Liver (tissue), 9 donors: ENCODE data around the gene ATP5PD. TPM values are rescaled to one million over a fixed set of nuclear protein-coding genes. Genes with fewer than 3 reads are reported as not detected.

Experiments used
- DNase-seq: peaks from one replicate; pipeline ENCODE4 v3.0.0-alpha.2; 2017; ENCODE audit warnings: low spot score
- H3K27ac ChIP-seq, 2 donors: one replicate each; pipeline ENCODE4 v1.7.0; 2013; ENCODE audit warnings: inconsistent platforms in 2 of 2, low read length in 2 of 2, control low read depth in 1 of 2, low read depth in 1 of 2, mild to moderate bottlenecking in 1 of 2
- H3K27me3 ChIP-seq, 4 donors: one replicate each; pipeline versions ENCODE4 v1.6.1 to v1.7.0; 2013; ENCODE audit warnings: low read length in 3 of 4, inconsistent platforms in 1 of 4, mild to moderate bottlenecking in 1 of 4, moderate library complexity in 1 of 4; ENCODE audit not compliant: control insufficient read depth in 4 of 4, insufficient read depth in 4 of 4
- H3K36me3 ChIP-seq, 4 donors: one replicate each; pipeline versions ENCODE4 v1.6.1 to v1.7.0; 2013; ENCODE audit warnings: low read length in 3 of 4, mild to moderate bottlenecking in 3 of 4, low read depth in 1 of 4, moderate library complexity in 1 of 4; ENCODE audit not compliant: control insufficient read depth in 4 of 4, insufficient read depth in 3 of 4
- H3K4me1 ChIP-seq, 4 donors: one replicate each; pipeline versions ENCODE4 v1.6.1 to v1.7.0; 2013; ENCODE audit warnings: low read length in 3 of 4, mild to moderate bottlenecking in 3 of 4, moderate library complexity in 1 of 4; ENCODE audit not compliant: control insufficient read depth in 4 of 4, insufficient read depth in 4 of 4
- H3K4me3 ChIP-seq, 3 donors: one replicate each; pipeline versions ENCODE4 v1.6.1 to v1.7.0; 2013; ENCODE audit warnings: low read length in 3 of 3, control low read depth in 1 of 3, low read depth in 1 of 3, mild to moderate bottlenecking in 1 of 3
- H3K9ac ChIP-seq, 2 donors: one replicate each; pipeline ENCODE4 v1.7.0; 2013; ENCODE audit warnings: low read length in 2 of 2, mild to moderate bottlenecking in 2 of 2, moderate library complexity in 2 of 2, control low read depth in 1 of 2, low read depth in 1 of 2
- H3K9me3 ChIP-seq, 4 donors: one replicate each; pipeline versions ENCODE4 v1.6.1 to v1.7.0; 2013; ENCODE audit warnings: low read length in 3 of 4; ENCODE audit not compliant: control insufficient read depth in 4 of 4
- EGR1 ChIP-seq, 2 donors: IDR thresholded peaks; 2 replicates each; pipeline ENCODE4 v1.6.1; 2016 to 2018; ENCODE audit warnings: antibody characterized with exemption in 2 of 2, low read depth in 2 of 2
- FOXA1 ChIP-seq: IDR thresholded peaks from 2 replicates; pipeline ENCODE4 v1.6.1; 2016; ENCODE audit warnings: antibody characterized with exemption
- FOXA2 ChIP-seq: IDR thresholded peaks from 2 replicates; pipeline ENCODE4 v1.6.1; 2016; ENCODE audit warnings: antibody characterized with exemption
- GABPA ChIP-seq, 2 donors: IDR thresholded peaks in 1 of 2; conservative IDR thresholded peaks in 1 of 2; 2 replicates each; pipeline ENCODE4 v1.6.1; 2016; ENCODE audit warnings: antibody characterized with exemption in 2 of 2, mild to moderate bottlenecking in 1 of 2, moderate library complexity in 1 of 2
- HNF4A ChIP-seq, 2 donors: conservative IDR thresholded peaks; 2 replicates each; pipeline ENCODE4 v1.6.1; 2016; ENCODE audit warnings: antibody characterized with exemption in 2 of 2, mild to moderate bottlenecking in 2 of 2
- HNF4G ChIP-seq: IDR thresholded peaks from 2 replicates; pipeline ENCODE4 v1.6.1; 2016; ENCODE audit warnings: antibody characterized with exemption
- JUND ChIP-seq, 2 donors: IDR thresholded peaks; 2 replicates each; pipeline ENCODE4 v1.6.1; 2016; ENCODE audit warnings: antibody characterized with exemption in 2 of 2
- NR2F2 ChIP-seq: IDR thresholded peaks from 2 replicates; pipeline ENCODE4 v1.6.1; 2016; ENCODE audit warnings: antibody characterized with exemption
- RAD21 ChIP-seq, 2 donors: IDR thresholded peaks; 2 replicates each; pipeline ENCODE4 v1.6.1; 2016; ENCODE audit warnings: antibody characterized with exemption in 2 of 2, mild to moderate bottlenecking in 2 of 2
- RXRA ChIP-seq, 2 donors: IDR thresholded peaks; 2 replicates each; pipeline ENCODE4 v1.6.1; 2017 to 2018; ENCODE audit warnings: antibody characterized with exemption in 2 of 2, mild to moderate bottlenecking in 1 of 2
- SP1 ChIP-seq: IDR thresholded peaks from 2 replicates; pipeline ENCODE4 v1.6.1; 2018; ENCODE audit warnings: antibody characterized with exemption, mild to moderate bottlenecking
- TAF1 ChIP-seq: conservative IDR thresholded peaks from 2 replicates; pipeline ENCODE4 v1.6.1; 2016; ENCODE audit warnings: antibody characterized with exemption, mild to moderate bottlenecking
- YY1 ChIP-seq: IDR thresholded peaks from 2 replicates; pipeline ENCODE4 v1.6.1; 2016; ENCODE audit warnings: antibody characterized with exemption, mild to moderate bottlenecking
- WGBS: extraction: QIAGEN DNeasy Blood & Tissue Kit; methylation state at CpG from one replicate; pipeline ENCODE4 v1.1.7; 2013; 5-methylcytosine and 5-hydroxymethylcytosine counted together
- polyA plus RNA-seq, 2 donors: library from polyadenylated mRNA; stranded (reverse) in 1 of 2; unstranded in 1 of 2; fragments of 200-250 nt in 1 of 2; fragments of >200 nt in 1 of 2; fragmentation: Nextera tagmentation in 1 of 2; extraction: Ambion mirVana in 1 of 2; gene quantifications; one replicate each; pipeline versions ENCODE4 v1.2.1 to v1.2.3, GENCODE V29; 2013 to 2015
- total RNA-seq, 2 donors: library from RNA; depleted of rRNA; stranded (reverse); fragments of >200 nt; gene quantifications; one replicate each; pipeline ENCODE4 v1.2.3, GENCODE V29; 2014
- TF ChIP-seq, protein P1 (sequence below): IDR thresholded peaks from 2 replicates; pipeline ENCODE4 v1.6.1; 2016; ENCODE audit warnings: antibody characterized with exemption
- TF ChIP-seq, protein P2 (sequence below): fragments of 150-350 bp; IDR thresholded peaks from 2 replicates; pipeline ENCODE4 v1.5.1; 2017; ENCODE audit warnings: improper control_type of control experiment, low read depth, low read length; ENCODE audit not compliant: missing input control
- TF ChIP-seq, protein P3 (sequence below): IDR thresholded peaks from 2 replicates; pipeline ENCODE4 v1.6.1; 2016; ENCODE audit warnings: antibody characterized with exemption
- TF ChIP-seq, protein P4 (sequence below): IDR thresholded peaks from 2 replicates; pipeline ENCODE4 v1.6.1; 2016; ENCODE audit warnings: antibody characterized with exemption
- TF ChIP-seq, protein P5 (sequence below): IDR thresholded peaks from 2 replicates; pipeline ENCODE4 v1.6.1; 2016; ENCODE audit warnings: antibody characterized with exemption, mild to moderate bottlenecking
- donor health status: healthy.
- donor health status: healthy.
- donor health status: healthy.
- donor health status: healthy.
- donor health status: healthy.

Gene ATP5PD
- total and polyA plus RNA-seq, 4 donors: 102 to 378 (median 184) TPM

DNA sequence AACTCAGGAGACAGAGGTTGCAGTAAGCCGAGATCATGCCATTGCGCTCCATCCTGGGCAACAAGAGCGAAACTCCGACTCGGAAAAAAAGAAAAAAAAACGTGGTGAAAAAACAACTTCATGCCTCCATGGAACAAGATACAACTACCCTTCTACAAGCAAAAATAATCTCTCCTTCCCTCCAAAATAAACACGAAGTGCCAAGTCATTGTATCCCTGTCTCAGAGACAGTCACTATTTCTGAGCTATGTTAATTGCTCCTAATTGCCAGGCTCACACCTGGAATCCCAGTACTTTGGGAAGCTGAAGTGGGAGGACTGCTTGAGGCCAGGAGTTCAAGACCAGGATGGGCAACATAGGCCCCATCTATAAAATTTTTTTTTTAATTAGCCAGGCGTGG lies 22.0 kb upstream of the ATP5PD start:
- H3K27me3 ChIP-seq: no peaks in the 10 kb centered on the region
- no peak overlapping the region for H3K27ac ChIP-seq
- H3K4me1 ChIP-seq: peaks cover 0 to 6% (median 3%) of the 10 kb centered on the region in 4 donors
- no peak overlapping the region for H3K4me3 ChIP-seq
- TF ChIP-seq JUND (IDR thresholded peaks at IDR 0.05): no peak
- peaks cover under 1 to 7% (median 6%) of the 10 kb centered on the region in 4 donors for H3K36me3 ChIP-seq
- 84% methylated on average over 8 of the region's 8 CpGs for WGBS
- no peak for DNase-seq
- H3K9ac ChIP-seq: no peak overlapping the region
- H3K9me3 ChIP-seq: no peaks in the 10 kb centered on the region

DNA sequence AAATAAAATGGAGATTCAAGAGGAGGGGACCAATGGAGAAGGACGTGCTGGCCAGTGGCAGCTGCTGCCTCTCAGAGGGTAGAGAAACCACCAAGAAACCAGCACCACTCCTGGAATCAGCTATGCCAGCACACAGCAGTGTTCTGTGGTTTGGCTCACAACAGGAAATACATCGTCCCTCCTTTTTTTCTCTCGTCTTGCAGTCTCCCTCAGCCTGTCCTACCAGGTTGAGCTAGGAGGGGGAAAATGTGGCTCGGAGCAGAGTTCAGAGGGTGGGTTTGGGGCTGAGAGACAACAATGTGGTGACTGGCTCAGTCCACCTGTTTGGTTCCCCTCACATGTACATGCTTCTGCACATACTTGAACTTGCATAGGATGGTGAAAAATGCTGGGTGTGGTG lies 21.1 kb upstream of the ATP5PD start:
- Histone ChIP-seq H3K4me1 (peaks cover 0 to 2% (median 0%) of the 10 kb centered on the region in 4 donors), H3K9ac (no peak overlapping the region), H3K9me3 (no peaks in the 10 kb centered on the region), H3K36me3 (peaks cover 5 to 16% (median 12%) of the 10 kb centered on the region in 4 donors), H3K4me3 (no peak overlapping the region), H3K27me3 (no peaks in the 10 kb centered on the region), H3K27ac (no peak overlapping the region)
- no peak for DNase-seq
- TF ChIP-seq RXRA (IDR thresholded peaks at IDR 0.05) (no peak), EGR1 (IDR thresholded peaks at IDR 0.05; ENCODE audit: low read depth in 2 of 2) (no peak), NR2F2 (no peak), FOXA1 (no peak), RAD21 (IDR thresholded peaks at IDR 0.05) (no peak), HNF4A (conservative IDR thresholded peaks at IDR 0.05) (no peak), JUND (IDR thresholded peaks at IDR 0.05) (no peak), GABPA (IDR thresholded peaks at IDR 0.05 in 1 of 2, conservative IDR thresholded peaks at IDR 0.05 in 1 of 2) (no peak), YY1 (no peak), FOXA2 (no peak), HNF4G (no peak), TAF1 (no peak), SP1 (no peak)
- TF ChIP-seq, protein P1, sequence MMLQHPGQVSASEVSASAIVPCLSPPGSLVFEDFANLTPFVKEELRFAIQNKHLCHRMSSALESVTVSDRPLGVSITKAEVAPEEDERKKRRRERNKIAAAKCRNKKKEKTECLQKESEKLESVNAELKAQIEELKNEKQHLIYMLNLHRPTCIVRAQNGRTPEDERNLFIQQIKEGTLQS: no peak
- TF ChIP-seq, protein P2, sequence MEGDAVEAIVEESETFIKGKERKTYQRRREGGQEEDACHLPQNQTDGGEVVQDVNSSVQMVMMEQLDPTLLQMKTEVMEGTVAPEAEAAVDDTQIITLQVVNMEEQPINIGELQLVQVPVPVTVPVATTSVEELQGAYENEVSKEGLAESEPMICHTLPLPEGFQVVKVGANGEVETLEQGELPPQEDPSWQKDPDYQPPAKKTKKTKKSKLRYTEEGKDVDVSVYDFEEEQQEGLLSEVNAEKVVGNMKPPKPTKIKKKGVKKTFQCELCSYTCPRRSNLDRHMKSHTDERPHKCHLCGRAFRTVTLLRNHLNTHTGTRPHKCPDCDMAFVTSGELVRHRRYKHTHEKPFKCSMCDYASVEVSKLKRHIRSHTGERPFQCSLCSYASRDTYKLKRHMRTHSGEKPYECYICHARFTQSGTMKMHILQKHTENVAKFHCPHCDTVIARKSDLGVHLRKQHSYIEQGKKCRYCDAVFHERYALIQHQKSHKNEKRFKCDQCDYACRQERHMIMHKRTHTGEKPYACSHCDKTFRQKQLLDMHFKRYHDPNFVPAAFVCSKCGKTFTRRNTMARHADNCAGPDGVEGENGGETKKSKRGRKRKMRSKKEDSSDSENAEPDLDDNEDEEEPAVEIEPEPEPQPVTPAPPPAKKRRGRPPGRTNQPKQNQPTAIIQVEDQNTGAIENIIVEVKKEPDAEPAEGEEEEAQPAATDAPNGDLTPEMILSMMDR: no peak
- TF ChIP-seq, protein P3, sequence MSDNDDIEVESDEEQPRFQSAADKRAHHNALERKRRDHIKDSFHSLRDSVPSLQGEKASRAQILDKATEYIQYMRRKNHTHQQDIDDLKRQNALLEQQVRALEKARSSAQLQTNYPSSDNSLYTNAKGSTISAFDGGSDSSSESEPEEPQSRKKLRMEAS: no peak
- TF ChIP-seq, protein P4, sequence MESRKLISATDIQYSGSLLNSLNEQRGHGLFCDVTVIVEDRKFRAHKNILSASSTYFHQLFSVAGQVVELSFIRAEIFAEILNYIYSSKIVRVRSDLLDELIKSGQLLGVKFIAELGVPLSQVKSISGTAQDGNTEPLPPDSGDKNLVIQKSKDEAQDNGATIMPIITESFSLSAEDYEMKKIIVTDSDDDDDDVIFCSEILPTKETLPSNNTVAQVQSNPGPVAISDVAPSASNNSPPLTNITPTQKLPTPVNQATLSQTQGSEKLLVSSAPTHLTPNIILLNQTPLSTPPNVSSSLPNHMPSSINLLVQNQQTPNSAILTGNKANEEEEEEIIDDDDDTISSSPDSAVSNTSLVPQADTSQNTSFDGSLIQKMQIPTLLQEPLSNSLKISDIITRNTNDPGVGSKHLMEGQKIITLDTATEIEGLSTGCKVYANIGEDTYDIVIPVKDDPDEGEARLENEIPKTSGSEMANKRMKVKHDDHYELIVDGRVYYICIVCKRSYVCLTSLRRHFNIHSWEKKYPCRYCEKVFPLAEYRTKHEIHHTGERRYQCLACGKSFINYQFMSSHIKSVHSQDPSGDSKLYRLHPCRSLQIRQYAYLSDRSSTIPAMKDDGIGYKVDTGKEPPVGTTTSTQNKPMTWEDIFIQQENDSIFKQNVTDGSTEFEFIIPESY: no peak
- TF ChIP-seq, protein P5, sequence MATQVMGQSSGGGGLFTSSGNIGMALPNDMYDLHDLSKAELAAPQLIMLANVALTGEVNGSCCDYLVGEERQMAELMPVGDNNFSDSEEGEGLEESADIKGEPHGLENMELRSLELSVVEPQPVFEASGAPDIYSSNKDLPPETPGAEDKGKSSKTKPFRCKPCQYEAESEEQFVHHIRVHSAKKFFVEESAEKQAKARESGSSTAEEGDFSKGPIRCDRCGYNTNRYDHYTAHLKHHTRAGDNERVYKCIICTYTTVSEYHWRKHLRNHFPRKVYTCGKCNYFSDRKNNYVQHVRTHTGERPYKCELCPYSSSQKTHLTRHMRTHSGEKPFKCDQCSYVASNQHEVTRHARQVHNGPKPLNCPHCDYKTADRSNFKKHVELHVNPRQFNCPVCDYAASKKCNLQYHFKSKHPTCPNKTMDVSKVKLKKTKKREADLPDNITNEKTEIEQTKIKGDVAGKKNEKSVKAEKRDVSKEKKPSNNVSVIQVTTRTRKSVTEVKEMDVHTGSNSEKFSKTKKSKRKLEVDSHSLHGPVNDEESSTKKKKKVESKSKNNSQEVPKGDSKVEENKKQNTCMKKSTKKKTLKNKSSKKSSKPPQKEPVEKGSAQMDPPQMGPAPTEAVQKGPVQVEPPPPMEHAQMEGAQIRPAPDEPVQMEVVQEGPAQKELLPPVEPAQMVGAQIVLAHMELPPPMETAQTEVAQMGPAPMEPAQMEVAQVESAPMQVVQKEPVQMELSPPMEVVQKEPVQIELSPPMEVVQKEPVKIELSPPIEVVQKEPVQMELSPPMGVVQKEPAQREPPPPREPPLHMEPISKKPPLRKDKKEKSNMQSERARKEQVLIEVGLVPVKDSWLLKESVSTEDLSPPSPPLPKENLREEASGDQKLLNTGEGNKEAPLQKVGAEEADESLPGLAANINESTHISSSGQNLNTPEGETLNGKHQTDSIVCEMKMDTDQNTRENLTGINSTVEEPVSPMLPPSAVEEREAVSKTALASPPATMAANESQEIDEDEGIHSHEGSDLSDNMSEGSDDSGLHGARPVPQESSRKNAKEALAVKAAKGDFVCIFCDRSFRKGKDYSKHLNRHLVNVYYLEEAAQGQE: no peak
- 78% methylated on average over 4 of the region's 4 CpGs for whole genome bisulfite sequencing
